ENCODE results near the gene RTN4RL2.

GRCh38 chr11:57521116-57521515 is 60.8 kb downstream of the RTN4RL2 start:
- TF ChIP-seq CTCF (IDR thresholded peaks at IDR 0.05): no peak
- no peak for TF ChIP-seq POLR2A (IDR thresholded peaks at IDR 0.05)
